GM12874 (cell line): ENCODE data around the gene SEPTIN2.

ENCODE experiments used
- CTCF ChIP-seq: IDR thresholded peaks from 2 replicates; pipeline ENCODE4 v1.5.1; 2011; ENCODE audit warnings: low read depth, mild to moderate bottlenecking, control low read depth, low read length, moderate library complexity; ENCODE audit not compliant: insufficient read depth

The SEPTIN2 gene

GRCh38 chr2:241372361-241372992, 56.8 kb downstream of the SEPTIN2 start:
- TF ChIP-seq CTCF: no peak

- TF ChIP-seq CTCF: no peak
Observed at GRCh38 chr2:241373446-241373845, 57.7 kb downstream of the SEPTIN2 start.

- TF ChIP-seq CTCF: no peak
Observed at GRCh38 chr2:241375300-241375699, 59.6 kb downstream of the SEPTIN2 start.

- TF ChIP-seq CTCF: no peak
Observed at GRCh38 chr2:241376808-241377207, 61.1 kb downstream of the SEPTIN2 start.

GRCh38 chr2:241378816-241379215, 63.1 kb downstream of the SEPTIN2 start:
- TF ChIP-seq CTCF: no peak

GRCh38 chr2:241379481-241380480, 64.1 kb downstream of the SEPTIN2 start:
- no peak for TF ChIP-seq CTCF

- no peak for TF ChIP-seq CTCF
Observed at GRCh38 chr2:241381872-241382271, 66.1 kb downstream of the SEPTIN2 start.
